SK-N-MC (cell line): ENCODE results near the gene ZNF215.
"Not testable (repeated sequence)": the region's sequence is repeated elsewhere in the genome, so short reads cannot be mapped to it uniquely, and the experiment has no call there.

Experiments used
- DNase-seq: peaks from one replicate; pipeline ENCODE4 v3.0.0-alpha.2; 2011; ENCODE audit warnings: low read depth, low spot score
- H3K27ac ChIP-seq: fragments of 200-600 bp; sonication (generic); 2 replicates; pipeline ENCODE4 v1.5.1; 2016; ENCODE audit warnings: mixed run types
- H3K36me3 ChIP-seq: fragments of 200-600 bp; sonication (generic); 2 replicates; pipeline ENCODE4 v1.6.1; 2017; ENCODE audit warnings: antibody characterized with exemption, low read length, mixed read lengths; ENCODE audit not compliant: insufficient read depth
- H3K4me3 ChIP-seq: fragments of 200-600 bp; sonication (generic); 2 replicates; pipeline ENCODE4 v1.5.1; 2016
- H3K9ac ChIP-seq: fragments of 200-600 bp; sonication (generic); 2 replicates; pipeline ENCODE4 v1.8.0; 2017; ENCODE audit warnings: mixed run types, mixed read lengths; ENCODE audit not compliant: insufficient read length
- H3K9me3 ChIP-seq: fragments of 200-600 bp; sonication (generic); 2 replicates; pipeline ENCODE4 v1.6.1; 2017; ENCODE audit warnings: low read depth, mild to moderate bottlenecking, antibody characterized with exemption, low read length, moderate library complexity, mixed read lengths
- EZH2 ChIP-seq: fragments of 200-600 bp; sonication (generic); IDR thresholded peaks from one replicate; pipeline ENCODE4 v1.6.1; 2017; ENCODE audit warnings: antibody characterized with exemption
- FOXP2 ChIP-seq: optimal IDR thresholded peaks from 2 replicates; pipeline ENCODE3; 2011; ENCODE audit warnings: mild to moderate bottlenecking, moderate library complexity; ENCODE audit not compliant: insufficient read depth; ENCODE audit errors: extremely low read length, control extremely low read depth
- POLR2AphosphoS5 ChIP-seq: IDR thresholded peaks from 2 replicates; pipeline ENCODE4 v1.6.1; 2012; ENCODE audit warnings: mild to moderate bottlenecking, low read depth, low read length, borderline replicate concordance

ZNF215 gene

DNA sequence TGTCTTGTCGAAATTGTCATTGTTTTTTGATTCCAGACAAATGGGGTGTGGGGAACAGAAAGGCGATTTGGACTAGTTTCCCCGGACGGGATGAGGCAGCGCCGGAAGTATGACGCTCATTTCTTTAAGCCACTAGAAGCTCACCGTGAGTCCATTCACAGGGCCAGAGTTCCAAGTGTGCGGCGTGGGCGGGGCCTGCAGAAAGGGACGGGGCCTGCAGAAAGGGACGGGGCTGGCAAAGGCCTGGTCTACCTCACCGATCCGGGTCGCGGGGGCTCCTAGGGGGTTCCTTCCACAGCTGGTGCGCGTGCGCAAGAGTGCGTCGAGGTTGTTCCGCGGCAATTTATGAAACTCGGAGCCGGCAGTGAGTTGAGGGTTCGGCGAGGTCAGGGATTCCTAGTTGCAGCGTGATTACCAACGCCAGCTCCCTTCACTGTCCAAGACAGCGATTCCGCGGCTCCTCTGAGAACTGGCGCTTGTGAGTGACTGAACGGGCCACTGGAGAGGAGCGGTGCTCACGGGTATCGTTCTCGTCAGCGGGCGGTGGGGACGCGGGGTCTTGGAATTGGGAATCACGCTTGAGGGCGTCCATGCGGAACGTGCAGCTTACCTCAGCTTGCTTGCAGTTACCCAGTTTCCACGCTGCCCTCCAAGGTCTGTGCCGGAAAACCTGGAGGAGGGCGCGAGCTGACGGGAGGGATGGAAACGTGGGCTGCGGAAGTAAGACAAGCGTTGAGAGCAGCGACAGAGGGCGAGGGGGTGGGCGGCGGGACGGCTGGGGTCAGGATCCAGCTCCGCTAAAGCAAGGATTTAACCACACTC is at the start of gene ZNF215:
Gene ZNF215 (plus strand): TSS at position 219 of the 822 bp plus-strand sequence. CDS start 5,847 bp downstream, outside the sequence.
- no peak for DNase-seq
- H3K27ac ChIP-seq, result no peak within 1 kb of the TSS
- no peaks in the 10 kb centered on the region for H3K9me3 ChIP-seq
- H3K9ac ChIP-seq, result no peak within 1 kb of the TSS
- TF ChIP-seq FOXP2 (no peak), EZH2 (no peak), POLR2AphosphoS5 (no peak)
- no peak within 1 kb of the TSS for H3K4me3 ChIP-seq
- no peaks in the 10 kb centered on the region for H3K36me3 ChIP-seq

DNA sequence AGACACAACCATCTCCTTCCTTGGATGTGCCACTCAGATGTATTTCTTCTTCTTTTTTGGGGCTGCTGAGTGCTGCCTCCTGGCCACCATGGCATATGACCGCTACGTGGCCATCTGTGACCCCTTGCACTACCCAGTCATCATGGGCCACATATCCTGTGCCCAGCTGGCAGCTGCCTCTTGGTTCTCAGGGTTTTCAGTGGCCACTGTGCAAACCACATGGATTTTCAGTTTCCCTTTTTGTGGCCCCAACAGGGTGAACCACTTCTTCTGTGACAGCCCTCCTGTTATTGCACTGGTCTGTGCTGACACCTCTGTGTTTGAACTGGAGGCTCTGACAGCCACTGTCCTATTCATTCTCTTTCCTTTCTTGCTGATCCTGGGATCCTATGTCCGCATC is 49.3 kb upstream of the ZNF215 start:
- Histone ChIP-seq H3K27ac (no peak overlapping the region), H3K4me3 (no peak overlapping the region), H3K36me3 (no peaks in the 10 kb centered on the region), H3K9ac (no peak overlapping the region), H3K9me3 (no peaks in the 10 kb centered on the region)
- DNase-seq, result no peak
- TF ChIP-seq POLR2AphosphoS5 (no peak), EZH2 (no peak), FOXP2 (no peak)

DNA sequence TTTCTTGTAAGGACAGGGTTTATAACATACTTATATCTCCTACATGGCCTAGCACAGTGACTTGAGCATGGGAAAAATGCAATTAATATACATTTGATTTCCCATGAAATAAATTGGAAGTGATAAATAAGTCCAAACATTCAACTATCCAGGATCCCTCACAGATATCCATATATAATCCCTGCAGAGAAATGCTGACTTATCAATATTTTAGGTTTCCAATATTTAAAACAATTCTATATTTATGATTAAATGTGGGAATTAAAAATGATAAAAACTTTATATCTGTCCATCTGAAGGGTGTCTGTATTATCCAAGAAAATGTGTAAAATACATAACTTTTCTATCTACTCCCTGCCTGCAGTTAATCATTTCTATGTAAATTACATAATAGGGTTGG is 43.5 kb upstream of the ZNF215 start:
- TF ChIP-seq EZH2, result no peak
- H3K27ac ChIP-seq, result no peak overlapping the region
- H3K9ac ChIP-seq, result no peak overlapping the region
- no peak for DNase-seq
- H3K4me3 ChIP-seq, result no peak overlapping the region
- H3K36me3 ChIP-seq, result no peaks in the 10 kb centered on the region
- H3K9me3 ChIP-seq, result no peaks in the 10 kb centered on the region

DNA sequence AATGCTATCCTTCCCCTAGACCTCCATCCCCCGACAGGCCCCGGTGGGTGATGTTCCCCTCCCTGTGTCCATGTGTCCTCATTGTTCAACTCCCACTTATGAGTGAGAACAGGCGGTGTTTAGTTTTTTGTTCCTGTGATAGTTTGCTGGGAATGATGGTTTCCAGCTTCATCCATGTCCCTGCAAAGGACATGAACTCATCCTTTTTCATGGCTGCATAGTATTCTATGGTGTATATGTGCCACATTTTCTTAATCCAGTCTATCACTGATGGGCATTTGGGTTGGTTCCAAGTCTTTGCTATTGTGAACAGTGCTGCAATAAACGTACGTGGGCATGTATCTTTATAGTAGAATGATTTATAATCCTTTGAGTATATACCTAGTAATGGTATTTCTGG is 38.5 kb upstream of the ZNF215 start:
- H3K9me3 ChIP-seq, H3K9ac ChIP-seq, H3K27ac ChIP-seq, H3K4me3 ChIP-seq, DNase-seq, H3K36me3 ChIP-seq: not testable (repeated sequence)

DNA sequence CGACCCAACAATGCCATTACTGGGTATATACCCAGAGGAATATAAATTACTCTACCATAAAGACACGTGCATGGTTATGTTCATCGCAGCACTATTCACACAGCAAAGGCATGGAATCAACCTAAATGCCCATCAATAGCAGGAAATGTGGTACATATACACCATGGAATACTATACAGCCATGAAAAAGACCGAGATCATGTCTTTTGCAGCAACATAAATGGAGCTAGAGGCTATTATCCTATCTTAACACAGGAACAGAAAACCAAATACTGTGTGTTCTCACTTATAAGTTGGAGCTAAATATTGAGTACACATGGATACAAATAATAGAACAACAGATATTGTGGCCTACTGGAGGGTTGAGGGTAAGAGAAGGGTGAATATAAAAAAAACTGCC is 37.4 kb upstream of the ZNF215 start:
- Histone ChIP-seq H3K36me3 (no peaks in the 10 kb centered on the region), H3K9ac (no peak overlapping the region)
- TF ChIP-seq POLR2AphosphoS5 (no peak), EZH2 (no peak), FOXP2 (no peak)

DNA sequence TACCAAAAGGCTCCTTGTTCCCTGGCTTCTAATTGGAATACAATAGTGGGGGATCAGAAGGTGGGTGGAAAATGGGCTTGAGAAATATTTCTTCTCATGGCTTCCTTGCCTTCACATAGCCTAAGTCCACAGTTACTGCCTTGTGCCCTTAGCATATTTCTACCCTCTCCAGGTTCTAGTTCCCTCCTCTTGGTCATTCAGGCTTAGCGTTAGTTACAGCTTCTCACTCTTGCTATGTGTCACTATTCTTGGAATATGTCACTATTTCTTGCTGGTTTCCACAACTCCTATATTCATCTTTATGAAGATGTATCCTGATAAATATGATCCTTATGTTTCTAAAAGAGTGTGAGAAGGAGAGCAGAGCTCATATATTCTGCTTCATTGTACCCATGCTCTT is 36.4 kb upstream of the ZNF215 start:
- TF ChIP-seq POLR2AphosphoS5, result no peak
- TF ChIP-seq FOXP2, result no peak
- no peak for TF ChIP-seq EZH2
- no peak for DNase-seq
- H3K4me3 ChIP-seq, result no peak overlapping the region
- no peaks in the 10 kb centered on the region for H3K36me3 ChIP-seq
- H3K9ac ChIP-seq, result no peak overlapping the region
- H3K27ac ChIP-seq, result no peak overlapping the region
- no peaks in the 10 kb centered on the region for H3K9me3 ChIP-seq

More for the DNA sequence above, 37.4 kb upstream of the ZNF215 start:
- DNase-seq, result no peak
- Histone ChIP-seq H3K9me3 (no peaks in the 10 kb centered on the region), H3K27ac (no peak overlapping the region), H3K4me3 (no peak overlapping the region)

DNA sequence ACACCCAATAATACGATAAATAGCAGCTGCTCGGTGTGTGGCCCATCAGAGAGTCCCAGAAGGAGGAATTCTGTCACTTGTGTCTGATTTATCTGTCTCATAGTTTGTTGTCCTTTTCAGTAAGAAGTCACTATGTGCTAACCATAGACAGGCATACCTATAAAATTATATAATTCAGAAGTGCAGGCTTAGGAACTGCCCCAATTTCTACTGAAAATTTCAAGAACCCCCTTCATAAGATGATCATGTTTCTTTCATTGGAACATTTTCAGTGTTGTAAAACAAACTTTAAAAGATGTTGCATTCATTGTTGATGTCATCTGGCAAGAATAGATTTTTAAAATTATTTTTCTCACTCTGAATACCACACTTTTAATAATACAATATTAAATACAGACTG is 33.8 kb upstream of the ZNF215 start, which contains the start of gene OR2D2:
Gene OR2D2 (minus strand): TSS at position 101 of the 400 bp plus-strand sequence. CDS start 0 bp downstream, at position 101.
- H3K9ac ChIP-seq, result no peak within 1 kb of the TSS
- TF ChIP-seq EZH2 (no peak), POLR2AphosphoS5 (no peak), FOXP2 (no peak)

DNA sequence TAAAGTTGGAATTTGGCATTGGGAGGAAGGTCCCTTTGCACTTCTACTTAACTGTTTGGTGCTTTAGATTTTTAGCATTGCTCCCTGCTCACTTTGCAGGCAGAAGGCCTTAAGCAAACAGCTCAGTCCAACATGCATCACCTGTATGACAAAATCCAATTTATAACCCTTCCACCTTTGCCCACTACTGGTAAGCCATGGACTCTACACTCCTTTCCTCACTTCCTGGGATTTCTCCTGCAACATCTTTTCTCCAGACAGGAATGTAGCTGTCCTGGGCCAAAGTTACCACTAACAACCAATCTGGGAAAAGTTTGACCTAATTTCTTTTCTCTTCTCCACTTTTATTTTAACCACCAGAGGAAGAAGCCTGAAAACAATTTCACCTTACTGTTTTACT is 32.1 kb upstream of the ZNF215 start:
- Histone ChIP-seq H3K4me3 (no peak overlapping the region), H3K27ac (no peak overlapping the region), H3K36me3 (no peaks in the 10 kb centered on the region), H3K9ac (no peak overlapping the region), H3K9me3 (no peaks in the 10 kb centered on the region)
- no peak for TF ChIP-seq EZH2
- TF ChIP-seq POLR2AphosphoS5, result no peak
- no peak for TF ChIP-seq FOXP2
- no peak for DNase-seq

More for the DNA sequence above, 33.8 kb upstream of the ZNF215 start, which contains the start of gene OR2D2:
- no peak within 1 kb of the TSS for H3K27ac ChIP-seq
- H3K9me3 ChIP-seq, result no peaks in the 10 kb centered on the region
- DNase-seq, result no peak
- H3K36me3 ChIP-seq, result no peaks in the 10 kb centered on the region
- H3K4me3 ChIP-seq, result no peak within 1 kb of the TSS

DNA sequence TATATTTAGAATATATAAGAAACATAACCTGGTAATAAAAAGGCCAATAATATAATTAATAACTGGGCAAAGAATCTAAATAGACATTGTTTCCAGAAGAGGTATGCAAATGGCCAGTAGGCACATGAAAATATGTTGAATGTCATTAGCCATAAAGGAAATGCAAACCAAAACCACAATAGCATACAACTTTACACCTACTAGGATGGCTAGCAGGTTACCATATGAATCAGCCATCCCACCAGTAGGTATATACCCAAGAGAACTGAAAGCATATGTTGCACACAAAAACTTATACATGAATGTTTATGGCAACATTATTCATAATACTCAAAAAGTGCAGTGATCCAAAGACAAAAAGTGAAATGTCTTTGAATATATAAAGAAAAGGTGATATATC is 31.2 kb upstream of the ZNF215 start:
- H3K9ac ChIP-seq, result no peak overlapping the region
- no peak for DNase-seq
- no peaks in the 10 kb centered on the region for H3K36me3 ChIP-seq
- no peak for TF ChIP-seq POLR2AphosphoS5
- no peak for TF ChIP-seq EZH2
- no peak for TF ChIP-seq FOXP2
- no peak overlapping the region for H3K4me3 ChIP-seq
- H3K27ac ChIP-seq, result no peak overlapping the region
- no peaks in the 10 kb centered on the region for H3K9me3 ChIP-seq
